Neural cell (in vitro differentiated cells): ENCODE results near the gene TMIGD1. TPM values are rescaled to one million over a fixed set of nuclear protein-coding genes. Genes with fewer than 3 reads are reported as not detected.

Experiments used
- H2AFZ ChIP-seq: fragments of 200-600, 300-800 bp; sonication (generic), shearing (Covaris generic); 2 replicates; pipeline ENCODE4 v1.6.0; 2014; ENCODE audit warnings: low read depth, mild to moderate bottlenecking, antibody characterized with exemption, low read length, moderate library complexity
- H3F3A ChIP-seq: fragments of 200-600 bp; shearing (Covaris generic); 2 replicates; pipeline ENCODE4 v1.6.1; 2016; ENCODE audit warnings: mild to moderate bottlenecking, moderate library complexity, mixed read lengths, antibody characterized with exemption, low read length; ENCODE audit not compliant: insufficient read depth, poor library complexity, severe bottlenecking
- H3K27ac ChIP-seq: fragments of 200-600, 300-800 bp; sonication (generic), shearing (Covaris generic); 2 replicates; pipeline ENCODE4 v1.5.1; 2014; ENCODE audit warnings: mild to moderate bottlenecking, low read length, moderate library complexity
- H3K27me3 ChIP-seq: fragments of 300-800, 200-600 bp; sonication (generic), shearing (Covaris generic); 2 replicates; pipeline ENCODE4 v1.6.0; 2014; ENCODE audit warnings: mild to moderate bottlenecking, low read depth, low read length, moderate library complexity; ENCODE audit not compliant: insufficient read depth
- H3K36me3 ChIP-seq: fragments of 300-800, 200-600 bp; sonication (generic), shearing (Covaris generic); 2 replicates; pipeline ENCODE4 v1.5.1; 2014; ENCODE audit warnings: mild to moderate bottlenecking, antibody characterized with exemption, low read length, moderate library complexity; ENCODE audit not compliant: insufficient read depth
- H3K4me2 ChIP-seq: fragments of 300-800, 200-600 bp; sonication (generic), shearing (Covaris generic); 2 replicates; pipeline ENCODE4 v1.6.0; 2014; ENCODE audit warnings: mild to moderate bottlenecking, low read length
- H3K4me3 ChIP-seq: fragments of 300-800, 200-600 bp; sonication (generic), shearing (Covaris generic); 2 replicates; pipeline ENCODE4 v1.5.1; 2014; ENCODE audit warnings: mild to moderate bottlenecking, low read length, moderate library complexity
- H3K79me2 ChIP-seq: fragments of 200-600 bp; shearing (Covaris generic); replicated peaks from 2 replicates; pipeline ENCODE4 v1.6.0; 2014; ENCODE audit warnings: mild to moderate bottlenecking, low read length, moderate library complexity; ENCODE audit not compliant: insufficient read depth
- H3K9ac ChIP-seq: fragments of 300-800, 200-600 bp; sonication (generic), shearing (Covaris generic); 2 replicates; pipeline ENCODE4 v1.6.1; 2016; ENCODE audit warnings: mild to moderate bottlenecking, low read length, mixed read lengths
- H3K9me2 ChIP-seq: fragments of 200-600 bp; shearing (Covaris generic); 2 replicates; pipeline ENCODE4 v1.6.1; 2016; ENCODE audit warnings: mild to moderate bottlenecking, low read length, mixed read lengths; ENCODE audit not compliant: insufficient read depth
- H3K9me3 ChIP-seq: fragments of 200-600, 300-800 bp; sonication (generic), shearing (Covaris generic); 2 replicates; pipeline ENCODE4 v1.6.1; 2016; ENCODE audit warnings: mild to moderate bottlenecking, mixed run types, low read length, moderate library complexity, mixed read lengths
- H4K20me1 ChIP-seq: fragments of 200-600 bp; shearing (Covaris generic); 2 replicates; pipeline ENCODE4 v1.6.1; 2016; ENCODE audit warnings: mild to moderate bottlenecking, mixed run types; ENCODE audit not compliant: insufficient read depth
- EP300 ChIP-seq: fragments of 450-650 bp; conservative IDR thresholded peaks from 2 replicates; pipeline ENCODE4 v1.6.1; 2014; ENCODE audit warnings: antibody characterized with exemption, mild to moderate bottlenecking, moderate library complexity; ENCODE audit not compliant: poor library complexity, severe bottlenecking
- EZH2 ChIP-seq: fragments of 200-600, 300-800 bp; shearing (Covaris generic), sonication (generic); IDR thresholded peaks from 2 replicates; pipeline ENCODE4 v1.6.1; 2014; ENCODE audit warnings: antibody characterized with exemption, low read length, borderline replicate concordance, mild to moderate bottlenecking; ENCODE audit not compliant: insufficient read depth, poor library complexity, severe bottlenecking
- MXI1 ChIP-seq: fragments of 450-650 bp; conservative IDR thresholded peaks from 2 replicates; pipeline ENCODE4 v1.6.1; 2014; ENCODE audit warnings: antibody characterized with exemption, mild to moderate bottlenecking; ENCODE audit not compliant: poor library complexity, severe bottlenecking
- POLR2AphosphoS5 ChIP-seq: IDR thresholded peaks from 2 replicates; pipeline ENCODE4 v1.6.1; 2012
- RAD21 ChIP-seq: fragments of 450-650 bp; conservative IDR thresholded peaks from 2 replicates; pipeline ENCODE4 v1.6.1; 2014; ENCODE audit warnings: antibody characterized with exemption, mild to moderate bottlenecking, moderate library complexity
- SMC3 ChIP-seq: fragments of 450-650 bp; conservative IDR thresholded peaks from 2 replicates; pipeline ENCODE4 v1.6.1; 2014; ENCODE audit warnings: antibody characterized with exemption, mild to moderate bottlenecking, moderate library complexity; ENCODE audit not compliant: poor library complexity
- TAF1 ChIP-seq: IDR thresholded peaks from 2 replicates; pipeline ENCODE4 v1.6.1; 2012; ENCODE audit warnings: low read depth
- polyA plus RNA-seq: library from polyadenylated mRNA; depleted of rRNA; stranded (reverse); fragments of >200 nt; gene quantifications from 2 replicates; pipeline ENCODE4 v1.2.3, GENCODE V29; 2014
- TF ChIP-seq, protein P1 (sequence below): fragments of 450-650 bp; IDR thresholded peaks from 2 replicates; pipeline ENCODE4 v1.5.1; 2014; ENCODE audit warnings: antibody characterized with exemption, mild to moderate bottlenecking, moderate library complexity; ENCODE audit not compliant: poor library complexity, severe bottlenecking
- TF ChIP-seq, protein P2 (sequence below): IDR thresholded peaks from 2 replicates; pipeline ENCODE4 v1.6.1; 2012; ENCODE audit warnings: borderline replicate concordance

TMIGD1 gene
- polyA plus RNA-seq, 1 donor from 2014 or later = not detected

DNA sequence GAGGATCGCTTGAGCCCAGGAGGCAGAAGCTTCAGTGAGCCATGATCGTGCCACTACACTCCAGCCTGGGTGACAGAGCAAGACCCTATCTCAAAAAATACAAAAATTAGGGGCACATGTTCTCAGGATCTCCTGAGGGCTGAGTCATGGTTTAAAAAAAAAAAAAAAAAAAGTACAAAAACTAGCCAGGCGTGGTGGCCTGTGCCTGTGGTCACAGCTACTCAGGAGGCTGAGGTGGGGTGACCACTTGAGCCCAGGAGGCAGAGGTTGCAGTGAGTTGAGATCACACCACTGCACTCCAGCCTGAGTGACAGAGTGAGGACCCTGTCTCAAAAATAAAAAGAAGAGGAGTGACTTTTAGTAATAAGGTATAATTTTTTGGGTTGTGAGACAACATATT, 59.0 kb downstream of the TMIGD1 start:
- no peak overlapping the region for H2AFZ ChIP-seq
- no peaks in the 10 kb centered on the region for H3F3A ChIP-seq
- no peak overlapping the region for H3K27ac ChIP-seq
- H3K4me2 ChIP-seq = no peak overlapping the region
- no peaks in the 10 kb centered on the region for H3K9me3 ChIP-seq
- no peaks in the 10 kb centered on the region for H3K9me2 ChIP-seq
- no peaks in the 10 kb centered on the region for H4K20me1 ChIP-seq
- TF ChIP-seq TAF1 (no peak), EP300 (no peak), EZH2 (no peak), MXI1 (no peak), SMC3 (no peak), RAD21 (no peak), POLR2AphosphoS5 (no peak)
- TF ChIP-seq, protein P1, sequence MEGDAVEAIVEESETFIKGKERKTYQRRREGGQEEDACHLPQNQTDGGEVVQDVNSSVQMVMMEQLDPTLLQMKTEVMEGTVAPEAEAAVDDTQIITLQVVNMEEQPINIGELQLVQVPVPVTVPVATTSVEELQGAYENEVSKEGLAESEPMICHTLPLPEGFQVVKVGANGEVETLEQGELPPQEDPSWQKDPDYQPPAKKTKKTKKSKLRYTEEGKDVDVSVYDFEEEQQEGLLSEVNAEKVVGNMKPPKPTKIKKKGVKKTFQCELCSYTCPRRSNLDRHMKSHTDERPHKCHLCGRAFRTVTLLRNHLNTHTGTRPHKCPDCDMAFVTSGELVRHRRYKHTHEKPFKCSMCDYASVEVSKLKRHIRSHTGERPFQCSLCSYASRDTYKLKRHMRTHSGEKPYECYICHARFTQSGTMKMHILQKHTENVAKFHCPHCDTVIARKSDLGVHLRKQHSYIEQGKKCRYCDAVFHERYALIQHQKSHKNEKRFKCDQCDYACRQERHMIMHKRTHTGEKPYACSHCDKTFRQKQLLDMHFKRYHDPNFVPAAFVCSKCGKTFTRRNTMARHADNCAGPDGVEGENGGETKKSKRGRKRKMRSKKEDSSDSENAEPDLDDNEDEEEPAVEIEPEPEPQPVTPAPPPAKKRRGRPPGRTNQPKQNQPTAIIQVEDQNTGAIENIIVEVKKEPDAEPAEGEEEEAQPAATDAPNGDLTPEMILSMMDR = no peak
- TF ChIP-seq, protein P2, sequence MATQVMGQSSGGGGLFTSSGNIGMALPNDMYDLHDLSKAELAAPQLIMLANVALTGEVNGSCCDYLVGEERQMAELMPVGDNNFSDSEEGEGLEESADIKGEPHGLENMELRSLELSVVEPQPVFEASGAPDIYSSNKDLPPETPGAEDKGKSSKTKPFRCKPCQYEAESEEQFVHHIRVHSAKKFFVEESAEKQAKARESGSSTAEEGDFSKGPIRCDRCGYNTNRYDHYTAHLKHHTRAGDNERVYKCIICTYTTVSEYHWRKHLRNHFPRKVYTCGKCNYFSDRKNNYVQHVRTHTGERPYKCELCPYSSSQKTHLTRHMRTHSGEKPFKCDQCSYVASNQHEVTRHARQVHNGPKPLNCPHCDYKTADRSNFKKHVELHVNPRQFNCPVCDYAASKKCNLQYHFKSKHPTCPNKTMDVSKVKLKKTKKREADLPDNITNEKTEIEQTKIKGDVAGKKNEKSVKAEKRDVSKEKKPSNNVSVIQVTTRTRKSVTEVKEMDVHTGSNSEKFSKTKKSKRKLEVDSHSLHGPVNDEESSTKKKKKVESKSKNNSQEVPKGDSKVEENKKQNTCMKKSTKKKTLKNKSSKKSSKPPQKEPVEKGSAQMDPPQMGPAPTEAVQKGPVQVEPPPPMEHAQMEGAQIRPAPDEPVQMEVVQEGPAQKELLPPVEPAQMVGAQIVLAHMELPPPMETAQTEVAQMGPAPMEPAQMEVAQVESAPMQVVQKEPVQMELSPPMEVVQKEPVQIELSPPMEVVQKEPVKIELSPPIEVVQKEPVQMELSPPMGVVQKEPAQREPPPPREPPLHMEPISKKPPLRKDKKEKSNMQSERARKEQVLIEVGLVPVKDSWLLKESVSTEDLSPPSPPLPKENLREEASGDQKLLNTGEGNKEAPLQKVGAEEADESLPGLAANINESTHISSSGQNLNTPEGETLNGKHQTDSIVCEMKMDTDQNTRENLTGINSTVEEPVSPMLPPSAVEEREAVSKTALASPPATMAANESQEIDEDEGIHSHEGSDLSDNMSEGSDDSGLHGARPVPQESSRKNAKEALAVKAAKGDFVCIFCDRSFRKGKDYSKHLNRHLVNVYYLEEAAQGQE = no peak
- no peak overlapping the region for H3K4me3 ChIP-seq
- H3K79me2 ChIP-seq = no peaks in the 10 kb centered on the region
- H3K36me3 ChIP-seq = no peaks in the 10 kb centered on the region
- H3K9ac ChIP-seq = no peak overlapping the region
- no peaks in the 10 kb centered on the region for H3K27me3 ChIP-seq

DNA sequence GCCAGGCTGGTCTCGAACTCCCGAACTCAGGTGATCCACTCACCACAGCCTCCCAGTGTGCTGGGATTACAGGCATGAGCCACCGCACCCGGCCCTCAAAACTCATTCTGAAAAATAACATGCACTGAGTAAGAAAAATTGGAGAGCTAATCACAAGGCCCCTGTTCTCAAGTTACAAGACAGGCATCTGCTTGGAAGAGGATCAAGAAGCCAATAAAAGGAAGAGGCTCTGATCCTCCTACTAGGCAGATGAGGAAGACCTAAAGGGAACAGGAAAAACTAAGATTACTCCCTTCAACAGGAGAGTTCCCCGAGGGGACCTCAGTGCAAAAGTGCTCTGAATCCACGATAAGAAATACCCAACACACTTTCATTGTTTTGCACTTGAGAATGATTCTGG, 60.5 kb downstream of the TMIGD1 start:
- Histone ChIP-seq H3K9me3 (no peaks in the 10 kb centered on the region), H3K9ac (no peak overlapping the region), H4K20me1 (no peaks in the 10 kb centered on the region), H3K4me3 (no peak overlapping the region), H3K4me2 (no peak overlapping the region), H3K9me2 (no peaks in the 10 kb centered on the region), H3F3A (no peaks in the 10 kb centered on the region), H3K79me2 (no peaks in the 10 kb centered on the region), H3K27me3 (no peaks in the 10 kb centered on the region), H3K27ac (no peak overlapping the region), H3K36me3 (no peaks in the 10 kb centered on the region), H2AFZ (no peak overlapping the region)
- no peak for TF ChIP-seq EP300

DNA sequence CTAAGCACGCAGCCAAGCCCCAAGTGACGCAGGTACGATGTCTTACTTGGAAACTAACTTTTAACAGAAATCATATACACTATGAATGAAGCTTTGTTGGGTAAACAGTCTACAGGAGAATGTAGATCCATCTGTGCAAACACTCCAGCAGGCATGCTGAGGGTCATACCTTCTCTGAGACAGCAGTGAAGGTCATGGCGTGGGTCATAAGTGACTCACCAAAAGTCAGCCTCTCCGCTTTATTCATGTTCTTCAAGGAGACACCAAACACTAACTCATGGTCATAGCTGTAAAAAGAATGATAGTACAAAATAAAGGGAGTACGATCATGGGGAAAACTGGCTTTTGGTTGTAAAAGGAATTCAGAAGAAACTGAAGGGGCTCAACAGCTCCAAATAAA, 62.8 kb downstream of the TMIGD1 start:
- Histone ChIP-seq H4K20me1 (no peaks in the 10 kb centered on the region), H3K4me2 (no peak overlapping the region), H3K9ac (no peak overlapping the region), H3K9me3 (no peaks in the 10 kb centered on the region), H3K36me3 (no peaks in the 10 kb centered on the region), H3K27ac (no peak overlapping the region), H3K4me3 (no peak overlapping the region), H3K9me2 (no peaks in the 10 kb centered on the region), H3K27me3 (no peaks in the 10 kb centered on the region), H3K79me2 (no peaks in the 10 kb centered on the region), H2AFZ (no peak overlapping the region), H3F3A (no peaks in the 10 kb centered on the region)
- TF ChIP-seq MXI1 = no peak
- no peak for TF ChIP-seq POLR2AphosphoS5
- no peak for TF ChIP-seq EZH2
- TF ChIP-seq SMC3 = no peak
- TF ChIP-seq, protein P2 = no peak
- TF ChIP-seq RAD21 = no peak
- TF ChIP-seq EP300 = no peak
- TF ChIP-seq TAF1 = no peak
- TF ChIP-seq, protein P1 = no peak
